Endothelial cell of umbilical vein (primary cell): ENCODE data around the gene KIF20B. TPM values are rescaled to one million over a fixed set of nuclear protein-coding genes. Genes with fewer than 3 reads are reported as not detected.

Experiments used
- BruUV-seq: library from RNA; stranded (reverse); fragments of 400-500 nt; replicated peaks from 2 replicates; lab custom pipeline; 2021; lab: Mats Ljungman, UMichigan
- CTCF ChIA-PET: fragments of 300-600, 350-600 bp; sonication (Branson Sonifier 250); formaldehyde crosslinking; loops from one replicate; lab custom pipeline; 2021; ENCODE audit warnings: antibody characterized with exemption, inconsistent platforms; lab: Charles Lee
- POLR2A ChIA-PET: fragments of 300-600, 350-600 bp; sonication (Branson Sonifier 250); formaldehyde crosslinking; loops from one replicate; lab custom pipeline; 2021; ENCODE audit warnings: antibody characterized with exemption, inconsistent platforms; lab: Charles Lee
- DNase-seq: peaks from one replicate; pipeline ENCODE4 v3.0.0-alpha.2; 2011; ENCODE audit warnings: low read depth, low spot score
- FAIRE-seq: peaks from 2 replicates; lab custom pipeline; 2011; peaks lifted over from hg19 to GRCh38; lab: Jason Lieb, UNC
- H2AFZ ChIP-seq: 2 replicates; pipeline ENCODE4 v1.6.0; 2012; ENCODE audit warnings: low read depth, low read length, control low read depth, inconsistent platforms
- H3K27ac ChIP-seq: 2 replicates; pipeline ENCODE4 v1.5.1; 2011; ENCODE audit warnings: low read depth, mild to moderate bottlenecking, control low read depth, low read length, moderate library complexity; ENCODE audit not compliant: insufficient read depth
- H3K27me3 ChIP-seq, 2 experiments: 2 replicates each; pipeline versions ENCODE4 v1.6.0 to v1.6.1; 2011; ENCODE audit warnings: low read length in 2 of 2, mixed read lengths in 1 of 2; ENCODE audit not compliant: control insufficient read depth in 2 of 2, insufficient read depth in 2 of 2
- H3K36me3 ChIP-seq, 2 experiments: 2 replicates in 1 of 2; 3 replicates in 1 of 2; pipeline ENCODE4 v1.5.1; 2011; ENCODE audit warnings: low read length in 2 of 2, mild to moderate bottlenecking in 1 of 2, moderate library complexity in 1 of 2; ENCODE audit not compliant: control insufficient read depth in 2 of 2, insufficient read depth in 2 of 2; ENCODE audit errors: extremely low read depth in 1 of 2
- H3K4me1 ChIP-seq: 3 replicates; pipeline ENCODE4 v1.5.1; 2011; ENCODE audit warnings: mild to moderate bottlenecking, low read length; ENCODE audit not compliant: control insufficient read depth, insufficient read depth; ENCODE audit errors: extremely low read depth
- H3K4me2 ChIP-seq: 2 replicates; pipeline ENCODE4 v1.6.1; 2011; ENCODE audit warnings: low read length, control low read depth, mixed read lengths; ENCODE audit not compliant: insufficient read depth
- H3K4me3 ChIP-seq, 3 experiments: fragments of 200-600 bp in 1 of 3; sonication (generic), shearing (Covaris generic) in 1 of 3; replicated peaks in 1 of 3; 2 replicates each; pipeline ENCODE4 v1.5.1; 2011 to 2016; ENCODE audit warnings: control low read depth in 3 of 3, low read length in 3 of 3, mild to moderate bottlenecking in 2 of 3, inconsistent platforms in 1 of 3, low read depth in 1 of 3, moderate library complexity in 1 of 3; ENCODE audit not compliant: insufficient read depth in 1 of 3
- H3K79me2 ChIP-seq: 2 replicates; pipeline ENCODE4 v1.6.0; 2012; ENCODE audit warnings: low read length, inconsistent platforms; ENCODE audit not compliant: control insufficient read depth, insufficient read depth
- H3K9ac ChIP-seq: replicated peaks from 2 replicates; pipeline ENCODE3; 2011; ENCODE audit warnings: low read length, control low read depth; ENCODE audit not compliant: insufficient read depth; ENCODE audit errors: extremely low read depth
- H3K9me1 ChIP-seq: replicated peaks from 3 replicates; pipeline ENCODE4 v1.6.0; 2011; ENCODE audit warnings: mild to moderate bottlenecking, low read length; ENCODE audit not compliant: control insufficient read depth, insufficient read depth; ENCODE audit errors: extremely low read depth
- H3K9me3 ChIP-seq: replicated peaks from 2 replicates; pipeline ENCODE4 v1.5.1; 2012; ENCODE audit warnings: low read length, inconsistent platforms; ENCODE audit not compliant: control insufficient read depth, insufficient read depth
- H4K20me1 ChIP-seq: replicated peaks from 2 replicates; pipeline ENCODE3; 2011; ENCODE audit warnings: mild to moderate bottlenecking, low read length; ENCODE audit not compliant: control insufficient read depth, insufficient read depth; ENCODE audit errors: extremely low read depth
- CTCF ChIP-seq, 2 donors: IDR thresholded peaks; 1 replicate in 1 of 2; 2 replicates in 1 of 2; pipeline ENCODE4 v1.5.1; 2011; ENCODE audit warnings: low read length in 2 of 2, mild to moderate bottlenecking in 2 of 2, moderate library complexity in 2 of 2, control low read depth in 1 of 2, inconsistent platforms in 1 of 2, low read depth in 1 of 2; ENCODE audit not compliant: insufficient read depth in 1 of 2; ENCODE audit errors: extremely low read depth in 1 of 2
- FOS ChIP-seq: IDR thresholded peaks from 2 replicates; pipeline ENCODE4 v1.6.1; 2011; ENCODE audit warnings: mild to moderate bottlenecking, low read length, moderate library complexity, borderline replicate concordance; ENCODE audit not compliant: insufficient read depth
- GATA2 ChIP-seq: IDR thresholded peaks from 2 replicates; pipeline ENCODE4 v1.7.0; 2011; ENCODE audit warnings: low read depth, mild to moderate bottlenecking, moderate library complexity, mixed read lengths, low read length; ENCODE audit not compliant: insufficient read length, insufficient read depth
- JUN ChIP-seq: IDR thresholded peaks from 2 replicates; pipeline ENCODE4 v1.6.1; 2011; ENCODE audit warnings: borderline replicate concordance, low read depth; ENCODE audit not compliant: insufficient read length, insufficient read depth
- MAX ChIP-seq: IDR thresholded peaks from 2 replicates; pipeline ENCODE4 v1.6.1; 2011; ENCODE audit not compliant: insufficient read depth, insufficient read length
- MYC ChIP-seq: IDR thresholded peaks from one replicate; pipeline ENCODE4 v1.6.1; 2011; ENCODE audit warnings: mild to moderate bottlenecking, low read depth, low read length
- POLR2A ChIP-seq: IDR thresholded peaks from 2 replicates; pipeline ENCODE4 v1.6.1; 2012; ENCODE audit warnings: low read depth, mild to moderate bottlenecking, control low read depth, low read length
- POLR2AphosphoS5 ChIP-seq: IDR thresholded peaks from 2 replicates; pipeline ENCODE4 v1.6.1; 2012; ENCODE audit warnings: low read depth, mild to moderate bottlenecking, control low read depth, low read length, moderate library complexity; ENCODE audit not compliant: insufficient read depth
- dilution Hi-C: fragments of 300-500 bp; cut with MboI; formaldehyde crosslinking; loops from one replicate; pipeline ENCODE4 v1.15.0; 2019; ENCODE audit warnings: low sequenced_read_pairs; ENCODE audit not compliant: extremely low pct_ligation_motif_present
- intact Hi-C: fragments of 100-400 bp; cut with micrococcal nuclease; formaldehyde crosslinking; loops from one replicate; pipeline ENCODE4 v1.10.0; 2022
- polyA plus RNA-seq, 4 experiments: library from polyadenylated mRNA; depleted of rRNA in 3 of 4; stranded (reverse) in 3 of 4; unstranded in 1 of 4; fragments of >200 nt; gene quantifications; 2 replicates each; pipeline versions ENCODE4 v1.2.1 to v1.2.3, GENCODE V29; 2011 to 2012; ENCODE audit warnings: missing spikeins in 1 of 4
- total RNA-seq: library from RNA; stranded (reverse); gene quantifications from 2 replicates; pipeline ENCODE4 v1.2.3, GENCODE V29; 2021

Gene KIF20B
- total and polyA plus RNA-seq, 2 donors (not counting 3 experiments of a cell fraction or from before 2014, with no cell fraction given), result 2.6 to 39.7 TPM

DNA sequence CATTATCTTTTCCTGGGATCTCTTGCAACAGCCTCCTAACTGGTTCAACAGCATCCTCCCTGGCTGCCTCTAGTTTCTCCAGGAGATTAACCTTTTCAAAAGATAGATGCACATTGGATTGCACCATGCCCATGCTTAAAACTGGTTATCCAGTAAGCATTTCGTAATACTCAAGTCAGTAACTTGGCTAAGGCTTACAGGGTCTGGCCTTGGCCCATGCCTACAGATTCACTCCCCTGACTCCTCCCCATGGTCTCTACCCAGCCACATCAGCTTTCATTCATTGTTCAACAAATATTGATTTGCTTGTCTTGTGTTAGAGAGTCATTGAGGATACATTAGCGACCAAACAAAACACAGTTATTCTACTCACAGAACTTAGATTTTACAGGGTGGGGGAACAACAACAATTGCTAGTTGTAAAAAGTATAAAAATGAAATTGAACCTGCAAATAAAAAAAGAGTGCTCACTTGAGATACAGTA lies 1.8 kb upstream of the KIF20B start:
- H3K9ac ChIP-seq, result no peak overlapping the region
- H2AFZ ChIP-seq, result no peak overlapping the region
- no peaks in the 10 kb centered on the region for H3K9me3 ChIP-seq
- no peak overlapping the region for H3K27ac ChIP-seq
- intact Hi-C loops, result loop anchor here (2.0 to 10.0 kb wide), 3 partner anchors 137 to 425 kb away; no protein-coding TSS in a partner anchor
- no peak overlapping the region for H3K4me2 ChIP-seq
- CTCF ChIA-PET, result no interaction called here
- FAIRE-seq (no peak), DNase-seq (no peak)
- no peaks in the 10 kb centered on the region for H3K27me3 ChIP-seq
- no peaks in the 10 kb centered on the region for H3K9me1 ChIP-seq
- H3K79me2 ChIP-seq, result peaks cover 31% of the 10 kb centered on the region
- no TSS peak for BruUV-seq
- no peaks in the 10 kb centered on the region for H3K36me3 ChIP-seq
- H3K4me1 ChIP-seq, result peaks cover 20% of the 10 kb centered on the region
- TF ChIP-seq POLR2AphosphoS5, result no peak
- no peak for TF ChIP-seq FOS
- no peak for TF ChIP-seq JUN
- no peak for TF ChIP-seq MYC
- no peak for TF ChIP-seq CTCF (IDR thresholded peaks at IDR 0.05; ENCODE audit: extremely low read depth in 1 of 2, insufficient read depth in 1 of 2, low read depth in 1 of 2, low read length in 2 of 2)
- TF ChIP-seq POLR2A, result no peak
- no peak for TF ChIP-seq MAX
- no peak for TF ChIP-seq GATA2
- no peaks in the 10 kb centered on the region for H4K20me1 ChIP-seq
- no peak overlapping the region for H3K4me3 ChIP-seq
- POLR2A ChIA-PET, result no interaction called here
- dilution Hi-C loops, result no loop called here
